Endodermal cell (in vitro differentiated cells): ENCODE results near the gene ACTL8. TPM values are rescaled to one million over a fixed set of nuclear protein-coding genes. Genes with fewer than 3 reads are reported as not detected.

Source experiments
- DNase-seq: peaks from one replicate; pipeline ENCODE4 v3.0.0-alpha.2; 2017
- H3K27ac ChIP-seq: 2 replicates; pipeline ENCODE4 v1.5.1; 2013; ENCODE audit warnings: mild to moderate bottlenecking, low read depth, low read length, moderate library complexity
- H3K27me3 ChIP-seq: 2 replicates; pipeline ENCODE4 v1.6.1; 2013; ENCODE audit warnings: mild to moderate bottlenecking, low read length, moderate library complexity; ENCODE audit not compliant: insufficient read depth, control insufficient read depth, poor library complexity, severe bottlenecking
- H3K36me3 ChIP-seq: 2 replicates; pipeline ENCODE4 v1.7.0; 2013; ENCODE audit warnings: mild to moderate bottlenecking, low read length, moderate library complexity; ENCODE audit not compliant: control insufficient read depth, insufficient read depth
- H3K4me1 ChIP-seq: one replicate; pipeline ENCODE4 v1.7.0; 2013; ENCODE audit warnings: low read length; ENCODE audit not compliant: control insufficient read depth, insufficient read depth
- H3K4me3 ChIP-seq: 2 replicates; pipeline ENCODE4 v1.5.1; 2013; ENCODE audit warnings: mild to moderate bottlenecking, low read length, moderate library complexity
- H3K9ac ChIP-seq: 2 replicates; pipeline ENCODE4 v1.6.1; 2013; ENCODE audit warnings: mild to moderate bottlenecking, low read length, moderate library complexity; ENCODE audit not compliant: poor library complexity, severe bottlenecking; ENCODE audit errors: extremely low read depth
- H3K9me3 ChIP-seq: 2 replicates; pipeline ENCODE4 v1.6.1; 2013; ENCODE audit warnings: mild to moderate bottlenecking, low read length, moderate library complexity; ENCODE audit not compliant: control insufficient read depth
- H3K27ac Mint-ChIP-seq: 2 replicates; pipeline ENCODE4 v1.8.0; 2020; ENCODE audit warnings: mixed read lengths
- H3K27me3 Mint-ChIP-seq: 2 replicates; pipeline ENCODE4 v1.8.0; 2021; ENCODE audit warnings: mild to moderate bottlenecking, mixed read lengths; ENCODE audit not compliant: insufficient read depth
- H3K36me3 Mint-ChIP-seq: 2 replicates; pipeline ENCODE4 v1.8.0; 2020; ENCODE audit warnings: low read depth, mixed read lengths
- H3K4me1 Mint-ChIP-seq: 2 replicates; pipeline ENCODE4 v1.8.0; 2020; ENCODE audit warnings: mixed read lengths
- H3K4me3 Mint-ChIP-seq: 2 replicates; pipeline ENCODE4 v1.8.0; 2020; ENCODE audit warnings: mild to moderate bottlenecking, moderate library complexity, mixed read lengths
- H3K9me3 Mint-ChIP-seq: 2 replicates; pipeline ENCODE4 v1.8.0; 2020; ENCODE audit warnings: mild to moderate bottlenecking, mixed read lengths
- CTCF ChIP-seq: fragments of 200-600 bp; sonication (generic); conservative IDR thresholded peaks from 2 replicates; pipeline ENCODE4 v1.5.0; 2021; ENCODE audit warnings: antibody characterized with exemption, mild to moderate bottlenecking
- WGBS, 2 experiments: methylation state at CpG; one replicate each; pipeline versions ENCODE4 v1.1.5 to v1.1.7; 2013; ENCODE audit warnings: missing lambda C conversion rate in 2 of 2, mixed read lengths in 1 of 2; ENCODE audit not compliant: insufficient coverage in 1 of 2, insufficient read length in 1 of 2; 5-methylcytosine and 5-hydroxymethylcytosine counted together
- total RNA-seq, 2 donors: library from RNA; stranded (reverse); fragmentation: NEBNext Ultra II Directional in 1 of 2; extraction: Animal tissue kit (Norgen Biotek cat#: 25700) in 1 of 2; gene quantifications; 2 replicates in 1 of 2; 3 replicates in 1 of 2; pipeline ENCODE4 v1.2.1, GENCODE V29; 2021

Gene ACTL8
- total RNA-seq, 2 donors from 2014 or later, result not detected

- WGBS, 2 experiments, result 93 to 94% methylated on average over 2 to 7 of the region's 7 CpGs
- no peaks in the 10 kb centered on the region for H3K9me3 ChIP-seq
- Mint-ChIP-seq H3K4me1 (no peaks in the 10 kb centered on the region), H3K27ac (no peak overlapping the region), H3K36me3 (no peaks in the 10 kb centered on the region), H3K9me3 (no peaks in the 10 kb centered on the region), H3K27me3 (peaks cover 9% of the 10 kb centered on the region), H3K4me3 (no peak overlapping the region)
- H3K4me1 ChIP-seq, result no peaks in the 10 kb centered on the region
- H3K9ac ChIP-seq, result no peak overlapping the region
- TF ChIP-seq CTCF, result no peak
- DNase-seq, result no peak
- peaks cover 8% of the 10 kb centered on the region for H3K27me3 ChIP-seq
- no peaks in the 10 kb centered on the region for H3K36me3 ChIP-seq
- H3K27ac ChIP-seq, result no peak overlapping the region
- no peak overlapping the region for H3K4me3 ChIP-seq
Measured at GRCh38 chr1:17791480-17791879, 36.3 kb downstream of the ACTL8 start.

GRCh38 chr1:17792421-17792820 lies 37.3 kb downstream of the ACTL8 start:
- Mint-ChIP-seq H3K27ac (no peak overlapping the region), H3K4me1 (no peaks in the 10 kb centered on the region), H3K27me3 (peaks cover 9% of the 10 kb centered on the region), H3K9me3 (no peaks in the 10 kb centered on the region), H3K36me3 (no peaks in the 10 kb centered on the region), H3K4me3 (no peak overlapping the region)
- peaks cover 8% of the 10 kb centered on the region for H3K27me3 ChIP-seq
- 88 to 89% methylated on average over 6 of the region's 6 CpGs for WGBS, 2 experiments
- H3K27ac ChIP-seq, result no peak overlapping the region
- DNase-seq, result no peak
- no peak overlapping the region for H3K9ac ChIP-seq
- no peaks in the 10 kb centered on the region for H3K36me3 ChIP-seq
- no peak for TF ChIP-seq CTCF
- no peaks in the 10 kb centered on the region for H3K9me3 ChIP-seq
- H3K4me3 ChIP-seq, result no peak overlapping the region
- H3K4me1 ChIP-seq, result no peaks in the 10 kb centered on the region

GRCh38 chr1:17795081-17795809 lies 40.1 kb downstream of the ACTL8 start:
- H3K4me3 Mint-ChIP-seq, result no peak overlapping the region
- Histone ChIP-seq H3K27me3 (peaks cover 19% of the 10 kb centered on the region), H3K9ac (no peak overlapping the region), H3K4me1 (no peaks in the 10 kb centered on the region), H3K9me3 (no peaks in the 10 kb centered on the region), H3K27ac (no peak overlapping the region), H3K36me3 (no peaks in the 10 kb centered on the region), H3K4me3 (no peak overlapping the region)
- H3K27me3 Mint-ChIP-seq, result peaks cover 14% of the 10 kb centered on the region
- H3K36me3 Mint-ChIP-seq, result no peaks in the 10 kb centered on the region
- no peak for TF ChIP-seq CTCF
- no peak overlapping the region for H3K27ac Mint-ChIP-seq
- DNase-seq, result no peak
- H3K4me1 Mint-ChIP-seq, result no peaks in the 10 kb centered on the region
- H3K9me3 Mint-ChIP-seq, result no peaks in the 10 kb centered on the region
- 83 to 94% methylated on average over 10 to 15 of the region's 15 CpGs for WGBS, 2 experiments
